Activated CD4-positive, alpha-beta T cell treated with anti-CD3 and anti-CD28 coated beads for 36 hours (primary cell): ENCODE results near the gene UGT1A1. TPM values are rescaled to one million over a fixed set of nuclear protein-coding genes. Genes with fewer than 3 reads are reported as not detected.

Experiments
- ATAC-seq: fragments of 200-7000 bp; cut with Tn5 transposase; one replicate; pipeline ENCODE4 v1.10.0; 2021; ENCODE audit warnings: mild to moderate bottlenecking, moderate library complexity
- CTCF ChIA-PET: fragments of 350-600 bp; sonication (Branson Sonifier 250); formaldehyde crosslinking; loops from one replicate; lab custom pipeline; 2021; ENCODE audit warnings: antibody characterized with exemption; lab: Charles Lee
- POLR2A ChIA-PET: fragments of 350-600 bp; sonication (Branson Sonifier 250); formaldehyde crosslinking; loops from one replicate; lab custom pipeline; 2021; ENCODE audit warnings: antibody characterized with exemption, inconsistent platforms; lab: Charles Lee
- DNase-seq: peaks from one replicate; pipeline ENCODE4 v3.0.0-alpha.2; 2020
- H3K27ac Mint-ChIP-seq: one replicate; pipeline ENCODE4 v1.8.0; 2021; ENCODE audit warnings: mixed read lengths
- H3K27me3 Mint-ChIP-seq: one replicate; pipeline ENCODE4 v1.8.0; 2021; ENCODE audit warnings: mixed read lengths
- H3K36me3 Mint-ChIP-seq: one replicate; pipeline ENCODE4 v1.8.0; 2021; ENCODE audit warnings: low read depth, mixed read lengths
- H3K4me1 Mint-ChIP-seq: one replicate; pipeline ENCODE4 v1.8.0; 2021; ENCODE audit warnings: mixed read lengths
- H3K4me3 Mint-ChIP-seq: one replicate; pipeline ENCODE4 v1.8.0; 2021; ENCODE audit warnings: mild to moderate bottlenecking, moderate library complexity, mixed read lengths
- H3K9me3 Mint-ChIP-seq: one replicate; pipeline ENCODE4 v1.8.0; 2021; ENCODE audit warnings: low read depth, mixed read lengths
- intact Hi-C, 2 experiments: fragments of 100-400 bp; cut with DNase I in 1 of 2; cut with micrococcal nuclease in 1 of 2; formaldehyde crosslinking; loops; one replicate each; pipeline versions ENCODE4 v1.14.2 to v1.15.1; 2022 to 2024; cut with DNase I, micrococcal nuclease
- total RNA-seq, 2 experiments: library from RNA; stranded (reverse); gene quantifications; one replicate each; pipeline ENCODE4 v1.2.3, GENCODE V29; 2021

The UGT1A1 gene
- total RNA-seq, 2 experiments from 2014 or later: not detected

DNA sequence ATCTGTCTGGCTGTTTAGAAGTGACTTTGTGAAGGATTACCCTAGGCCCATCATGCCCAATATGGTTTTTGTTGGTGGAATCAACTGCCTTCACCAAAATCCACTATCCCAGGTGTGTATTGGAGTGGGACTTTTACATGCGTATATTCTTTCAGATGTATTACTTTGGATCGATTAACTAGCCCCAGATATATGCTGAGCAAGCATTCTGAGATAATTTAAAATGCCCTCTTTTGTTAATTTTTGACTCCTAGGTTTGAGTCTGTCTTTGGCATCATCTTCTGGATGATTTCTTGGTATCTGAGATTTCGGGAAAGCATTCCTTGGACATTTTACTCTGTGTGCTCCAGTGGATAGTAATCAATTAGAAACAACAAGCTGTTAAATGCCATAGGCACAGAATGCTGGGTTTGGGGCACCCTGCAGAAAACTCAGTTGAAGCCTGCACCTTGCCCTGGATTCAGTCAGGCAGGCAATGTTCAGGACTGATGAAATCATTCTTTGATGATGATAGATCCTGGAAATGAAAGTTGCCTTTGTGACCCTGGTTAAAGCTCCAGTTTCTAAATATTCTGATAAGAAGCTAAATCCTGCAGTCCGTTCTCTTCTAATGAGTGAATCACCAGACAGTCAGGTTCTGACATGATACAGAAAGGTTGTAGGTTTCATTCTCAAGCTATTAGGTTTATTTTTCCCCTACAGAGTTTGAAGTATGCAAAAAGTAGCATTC, 1.1 kb downstream of the UGT1A1 start:
- intact Hi-C loops: no loop called here
- Mint-ChIP-seq H3K4me3 (no peak overlapping the region), H3K9me3 (no peaks in the 10 kb centered on the region), H3K27me3 (peaks cover 13% of the 10 kb centered on the region), H3K27ac (no peak overlapping the region), H3K4me1 (no peaks in the 10 kb centered on the region), H3K36me3 (no peaks in the 10 kb centered on the region)
- CTCF ChIA-PET: no interaction called here
- ATAC-seq (no peak), DNase-seq (no peak)
- POLR2A ChIA-PET: no interaction called here

DNA sequence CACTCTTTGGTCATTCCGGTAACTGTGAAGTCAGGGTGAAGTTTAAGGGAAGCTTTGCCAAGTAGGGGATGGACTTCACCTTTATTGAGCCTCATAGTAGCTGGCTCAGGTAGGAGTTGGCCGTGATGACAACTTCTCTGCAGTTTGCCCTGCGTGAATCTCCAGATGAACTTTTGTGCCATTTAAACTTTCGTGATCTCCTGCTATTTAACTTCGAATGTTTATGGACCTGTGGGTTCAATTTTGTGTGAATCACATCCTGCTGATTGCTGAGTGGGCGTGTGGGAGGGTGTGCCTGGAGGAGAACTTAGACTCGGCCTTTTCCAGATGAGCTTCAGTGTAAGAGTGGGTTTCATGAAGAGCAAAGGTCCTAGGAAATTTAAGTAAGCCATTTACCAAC, 4.2 kb downstream of the UGT1A1 start:
- POLR2A ChIA-PET: no interaction called here
- Mint-ChIP-seq H3K27ac (no peak overlapping the region), H3K36me3 (no peaks in the 10 kb centered on the region)

DNA sequence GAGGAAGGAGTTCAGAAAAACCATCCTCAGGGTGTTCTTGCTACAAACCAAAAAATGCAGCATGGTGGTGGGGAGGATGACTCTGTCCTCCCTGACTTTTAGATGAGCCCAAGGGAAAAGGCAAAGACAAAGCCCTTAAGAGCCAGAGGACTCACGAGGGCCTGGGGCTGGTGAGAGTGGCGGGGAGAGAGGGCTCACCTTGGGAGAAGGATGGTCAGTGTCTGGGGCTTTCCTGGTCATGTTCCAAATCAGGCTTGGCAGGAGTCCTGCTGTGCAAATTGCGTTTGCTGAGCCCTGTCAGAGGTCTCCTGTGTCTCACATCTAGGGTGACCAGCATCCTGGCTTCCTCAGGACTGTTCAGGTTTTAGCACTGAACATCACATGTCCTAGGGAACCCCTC, 4.7 kb downstream of the UGT1A1 start:
- ChIA-PET CTCF (no interaction called here), POLR2A (no interaction called here)
- no peaks in the 10 kb centered on the region for H3K4me1 Mint-ChIP-seq
- H3K27ac Mint-ChIP-seq: no peak overlapping the region
- H3K9me3 Mint-ChIP-seq: no peaks in the 10 kb centered on the region
- intact Hi-C loops: no loop called here
- ATAC-seq: no peak
- peaks cover 20% of the 10 kb centered on the region for H3K27me3 Mint-ChIP-seq
- H3K36me3 Mint-ChIP-seq: no peaks in the 10 kb centered on the region
- no peak overlapping the region for H3K4me3 Mint-ChIP-seq
- no peak for DNase-seq

More for the DNA sequence above, 4.2 kb downstream of the UGT1A1 start:
- Mint-ChIP-seq H3K9me3 (no peaks in the 10 kb centered on the region), H3K4me3 (no peak overlapping the region), H3K27me3 (peaks cover 19% of the 10 kb centered on the region), H3K4me1 (no peaks in the 10 kb centered on the region)
- intact Hi-C loops: no loop called here
- no peak for ATAC-seq
- CTCF ChIA-PET: no interaction called here
- no peak for DNase-seq

DNA sequence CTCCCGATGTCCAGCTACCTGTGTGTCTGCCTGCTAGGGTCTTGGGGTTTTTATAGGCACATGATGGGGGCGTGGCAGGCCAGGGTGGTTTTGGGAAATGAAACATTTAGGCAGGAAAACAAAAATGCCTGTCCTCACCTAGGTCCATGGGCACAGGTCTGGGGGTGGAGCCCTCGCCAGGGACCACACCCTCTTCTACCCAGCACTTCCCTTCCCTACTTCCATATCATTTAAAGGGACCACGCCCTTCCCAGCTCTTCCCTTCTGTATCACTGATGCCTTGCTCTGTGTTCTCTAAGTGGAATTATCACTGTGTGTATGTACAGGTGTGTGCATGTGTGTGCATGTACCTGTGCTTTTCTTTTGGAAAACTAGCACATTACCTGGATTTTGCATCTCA, 6.3 kb downstream of the UGT1A1 start:
- Mint-ChIP-seq H3K36me3 (no peaks in the 10 kb centered on the region), H3K9me3 (no peaks in the 10 kb centered on the region), H3K4me1 (no peaks in the 10 kb centered on the region), H3K27me3 (peaks cover 20% of the 10 kb centered on the region), H3K27ac (no peak overlapping the region), H3K4me3 (no peak overlapping the region)
- DNase-seq (no peak), ATAC-seq (no peak)
- intact Hi-C loops: no loop called here
- ChIA-PET POLR2A (no interaction called here), CTCF (no interaction called here)

DNA sequence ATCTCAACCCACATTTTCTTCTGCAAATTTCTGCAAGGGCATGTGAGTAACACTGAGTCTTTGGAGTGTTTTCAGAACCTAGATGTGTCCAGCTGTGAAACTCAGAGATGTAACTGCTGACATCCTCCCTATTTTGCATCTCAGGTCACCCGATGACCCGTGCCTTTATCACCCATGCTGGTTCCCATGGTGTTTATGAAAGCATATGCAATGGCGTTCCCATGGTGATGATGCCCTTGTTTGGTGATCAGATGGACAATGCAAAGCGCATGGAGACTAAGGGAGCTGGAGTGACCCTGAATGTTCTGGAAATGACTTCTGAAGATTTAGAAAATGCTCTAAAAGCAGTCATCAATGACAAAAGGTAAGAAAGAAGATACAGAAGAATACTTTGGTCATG, 8.0 kb downstream of the UGT1A1 start:
- Mint-ChIP-seq H3K36me3 (no peaks in the 10 kb centered on the region), H3K9me3 (no peaks in the 10 kb centered on the region), H3K27ac (no peak overlapping the region), H3K4me1 (no peaks in the 10 kb centered on the region), H3K27me3 (peaks cover 20% of the 10 kb centered on the region), H3K4me3 (no peak overlapping the region)
- ATAC-seq (no peak), DNase-seq (no peak)
- intact Hi-C loops: no loop called here
- POLR2A ChIA-PET: no interaction called here
- CTCF ChIA-PET: no interaction called here

DNA sequence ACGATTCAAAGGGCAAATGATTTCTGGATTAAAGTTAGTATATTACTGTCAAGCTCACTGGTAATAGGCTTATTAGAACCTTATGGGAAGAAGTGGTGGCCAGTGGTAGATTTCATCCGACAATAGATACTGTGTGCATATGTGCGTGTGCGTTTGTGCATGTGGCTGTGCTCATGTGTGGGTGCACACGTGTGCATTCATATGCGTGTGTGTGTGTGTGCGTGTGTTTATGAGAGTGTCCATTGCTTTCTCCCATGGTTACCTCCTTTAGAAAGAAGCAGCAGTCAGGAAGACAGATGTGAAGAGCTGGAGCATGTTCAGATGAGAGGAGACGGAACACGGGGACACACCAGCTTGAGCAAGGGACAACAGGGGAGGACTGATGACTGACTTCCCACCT, 9.2 kb downstream of the UGT1A1 start:
- H3K4me3 Mint-ChIP-seq: no peak overlapping the region
- H3K27ac Mint-ChIP-seq: no peak overlapping the region
- intact Hi-C loops: no loop called here
- H3K4me1 Mint-ChIP-seq: no peaks in the 10 kb centered on the region
- ATAC-seq: no peak
- CTCF ChIA-PET: no interaction called here
- no peaks in the 10 kb centered on the region for H3K9me3 Mint-ChIP-seq
- POLR2A ChIA-PET: no interaction called here
- no peaks in the 10 kb centered on the region for H3K36me3 Mint-ChIP-seq
- H3K27me3 Mint-ChIP-seq: peaks cover 14% of the 10 kb centered on the region
- DNase-seq: no peak

DNA sequence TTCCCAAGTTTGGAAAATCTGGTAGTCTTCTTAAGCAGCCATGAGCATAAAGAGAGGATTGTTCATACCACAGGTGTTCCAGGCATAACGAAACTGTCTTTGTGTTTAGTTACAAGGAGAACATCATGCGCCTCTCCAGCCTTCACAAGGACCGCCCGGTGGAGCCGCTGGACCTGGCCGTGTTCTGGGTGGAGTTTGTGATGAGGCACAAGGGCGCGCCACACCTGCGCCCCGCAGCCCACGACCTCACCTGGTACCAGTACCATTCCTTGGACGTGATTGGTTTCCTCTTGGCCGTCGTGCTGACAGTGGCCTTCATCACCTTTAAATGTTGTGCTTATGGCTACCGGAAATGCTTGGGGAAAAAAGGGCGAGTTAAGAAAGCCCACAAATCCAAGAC, 12.1 kb downstream of the UGT1A1 start:
- Mint-ChIP-seq H3K36me3 (no peaks in the 10 kb centered on the region), H3K4me3 (no peak overlapping the region)
- CTCF ChIA-PET: no interaction called here

DNA sequence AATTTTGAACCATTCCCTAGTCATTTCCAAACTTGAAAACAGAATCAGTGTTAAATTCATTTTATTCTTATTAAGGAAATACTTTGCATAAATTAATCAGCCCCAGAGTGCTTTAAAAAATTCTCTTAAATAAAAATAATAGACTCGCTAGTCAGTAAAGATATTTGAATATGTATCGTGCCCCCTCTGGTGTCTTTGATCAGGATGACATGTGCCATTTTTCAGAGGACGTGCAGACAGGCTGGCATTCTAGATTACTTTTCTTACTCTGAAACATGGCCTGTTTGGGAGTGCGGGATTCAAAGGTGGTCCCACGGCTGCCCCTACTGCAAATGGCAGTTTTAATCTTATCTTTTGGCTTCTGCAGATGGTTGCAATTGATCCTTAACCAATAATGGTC, 12.5 kb downstream of the UGT1A1 start:
- DNase-seq (no peak), ATAC-seq (no peak)
- no peak overlapping the region for H3K27ac Mint-ChIP-seq
- no peaks in the 10 kb centered on the region for H3K36me3 Mint-ChIP-seq
- H3K4me3 Mint-ChIP-seq: no peak overlapping the region
- no peaks in the 10 kb centered on the region for H3K4me1 Mint-ChIP-seq
- peaks cover 14% of the 10 kb centered on the region for H3K9me3 Mint-ChIP-seq
- intact Hi-C loops: no loop called here
- CTCF ChIA-PET: no interaction called here
- POLR2A ChIA-PET: no interaction called here
- H3K27me3 Mint-ChIP-seq: peaks cover 9% of the 10 kb centered on the region

More for the DNA sequence above, 12.1 kb downstream of the UGT1A1 start:
- DNase-seq: no peak
- POLR2A ChIA-PET: no interaction called here
- Mint-ChIP-seq H3K9me3 (peaks cover 14% of the 10 kb centered on the region), H3K4me1 (no peaks in the 10 kb centered on the region), H3K27me3 (peaks cover 8% of the 10 kb centered on the region), H3K27ac (no peak overlapping the region)
- intact Hi-C loops: no loop called here
- no peak for ATAC-seq

DNA sequence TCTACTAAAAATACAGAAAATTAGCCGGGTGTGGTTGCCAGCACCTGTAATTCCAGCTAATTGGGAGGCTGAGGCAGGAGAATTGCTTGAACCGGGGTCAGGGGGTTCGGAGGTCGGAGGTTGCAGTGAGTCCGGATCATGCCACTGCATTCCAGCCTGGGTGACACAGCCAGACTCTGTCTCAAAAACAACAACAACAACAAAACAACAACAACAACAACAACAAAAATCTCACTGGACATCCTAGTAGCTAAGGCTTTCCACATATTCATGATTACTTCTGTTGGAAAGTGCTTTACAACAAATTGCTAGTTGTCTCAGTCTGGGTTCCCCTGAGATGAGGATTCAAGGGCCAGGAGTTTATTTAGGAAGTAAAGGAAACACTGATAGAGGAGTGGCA, 13.8 kb downstream of the UGT1A1 start:
- Mint-ChIP-seq H3K36me3 (no peaks in the 10 kb centered on the region), H3K4me1 (no peaks in the 10 kb centered on the region), H3K27me3 (peaks cover 12% of the 10 kb centered on the region), H3K27ac (no peak overlapping the region), H3K4me3 (no peak overlapping the region), H3K9me3 (peaks cover 14% of the 10 kb centered on the region)
- ChIA-PET POLR2A (no interaction called here), CTCF (interaction anchor here (0.5 kb wide), 1 partner anchor 1293 kb away, joined by 3 read pairs; no protein-coding TSS in a partner anchor)
- ATAC-seq (no peak), DNase-seq (no peak)
- intact Hi-C loops: no loop called here

DNA sequence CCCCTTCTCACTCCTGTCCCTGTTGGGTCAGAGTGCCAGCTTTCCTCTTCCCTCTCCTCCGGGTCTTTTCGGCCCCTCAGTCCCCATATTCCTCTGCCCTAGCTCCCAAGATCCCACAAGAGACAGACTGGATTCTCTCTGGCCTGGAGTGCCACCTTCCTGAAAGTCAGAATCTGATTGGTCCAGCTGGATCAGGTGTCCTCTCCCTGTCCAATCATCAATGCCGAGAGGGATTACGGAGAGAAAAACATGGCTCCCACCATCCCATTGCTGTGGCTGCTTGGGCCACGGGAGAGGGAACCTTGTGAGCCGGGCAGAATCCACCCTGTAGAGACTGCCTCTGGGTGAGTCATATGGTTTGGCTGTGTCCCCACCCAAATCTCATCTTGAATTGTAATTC, 15.3 kb downstream of the UGT1A1 start:
- no peak overlapping the region for H3K27ac Mint-ChIP-seq
- POLR2A ChIA-PET: no interaction called here
- H3K9me3 Mint-ChIP-seq: peaks cover 14% of the 10 kb centered on the region
- intact Hi-C loops: no loop called here
- H3K36me3 Mint-ChIP-seq: no peaks in the 10 kb centered on the region
- ATAC-seq (no peak), DNase-seq (no peak)
- H3K27me3 Mint-ChIP-seq: peaks cover 9% of the 10 kb centered on the region
- H3K4me3 Mint-ChIP-seq: no peak overlapping the region
- CTCF ChIA-PET: interaction anchor here (0.6 kb wide), 1 partner anchor 1254 kb away, joined by 3 read pairs; no protein-coding TSS in a partner anchor
- H3K4me1 Mint-ChIP-seq: no peaks in the 10 kb centered on the region

DNA sequence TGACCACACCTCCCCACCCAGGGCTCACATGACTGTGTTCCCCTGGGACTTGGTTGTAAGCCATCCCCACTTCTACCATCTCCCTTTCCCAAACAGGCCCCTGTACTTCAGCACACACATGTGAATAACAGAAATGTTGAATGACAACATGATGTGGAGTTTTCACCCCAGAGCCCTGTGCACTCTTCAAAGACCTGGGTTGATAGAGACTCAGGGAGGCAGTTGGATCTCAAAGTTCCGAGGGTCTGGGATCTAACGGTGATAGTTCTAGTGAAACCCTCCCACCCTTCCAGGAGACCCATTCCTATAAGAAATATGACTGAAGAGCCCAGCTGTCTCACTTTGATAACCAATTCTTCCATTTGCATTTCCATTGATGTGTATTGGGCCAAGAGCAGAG, 18.0 kb downstream of the UGT1A1 start, which contains the start of gene MROH2A:
TSS of gene MROH2A (plus strand) at position 301 of the 400 bp plus-strand sequence. CDS start 1,029 bp downstream, outside the sequence.
- no peaks in the 10 kb centered on the region for H3K36me3 Mint-ChIP-seq
- H3K27ac Mint-ChIP-seq: no peak within 1 kb of the TSS
- ATAC-seq: no peak
- no peak within 1 kb of the TSS for H3K4me3 Mint-ChIP-seq
- no peaks in the 10 kb centered on the region for H3K4me1 Mint-ChIP-seq
- peaks cover 16% of the 10 kb centered on the region for H3K27me3 Mint-ChIP-seq
- H3K9me3 Mint-ChIP-seq: peaks cover 14% of the 10 kb centered on the region
- intact Hi-C loops: no loop called here
- POLR2A ChIA-PET: no interaction called here
- no peak for DNase-seq
- CTCF ChIA-PET: no interaction called here

DNA sequence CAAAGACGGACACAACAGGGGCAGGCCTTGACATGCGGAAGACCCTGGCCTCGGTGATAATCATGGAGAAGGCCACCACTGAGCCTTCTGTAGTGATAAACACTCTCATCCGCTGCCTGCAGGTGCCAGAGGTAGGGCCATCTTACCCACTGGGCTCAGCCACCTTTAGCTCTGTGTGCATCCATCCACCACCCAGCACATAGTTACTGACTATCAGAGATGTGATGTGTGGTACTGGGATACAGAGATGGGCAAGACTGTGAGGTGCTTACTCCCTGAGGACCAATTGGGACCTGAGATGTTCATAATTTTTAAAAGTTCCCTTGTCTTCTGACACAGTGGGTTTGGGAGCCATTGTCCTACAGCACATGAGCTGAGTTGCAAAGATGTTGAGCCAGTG, 19.7 kb downstream of the UGT1A1 start:
- DNase-seq: no peak
- no peaks in the 10 kb centered on the region for H3K4me1 Mint-ChIP-seq
- H3K4me3 Mint-ChIP-seq: no peak overlapping the region
- no peak overlapping the region for H3K27ac Mint-ChIP-seq
- CTCF ChIA-PET: interaction anchor here (0.7 kb wide), 1 partner anchor 722 kb away, joined by 3 read pairs; no protein-coding TSS in a partner anchor
- POLR2A ChIA-PET: interaction anchor here (0.6 kb wide), 1 partner anchor 295 kb away, joined by 5 read pairs; no protein-coding TSS in a partner anchor
- H3K36me3 Mint-ChIP-seq: no peaks in the 10 kb centered on the region
- peaks cover 14% of the 10 kb centered on the region for H3K9me3 Mint-ChIP-seq
- intact Hi-C loops: no loop called here
- ATAC-seq: no peak
- H3K27me3 Mint-ChIP-seq: peaks cover 20% of the 10 kb centered on the region
